Measurements from ENCODE around the gene CACNA2D3.

DNA sequence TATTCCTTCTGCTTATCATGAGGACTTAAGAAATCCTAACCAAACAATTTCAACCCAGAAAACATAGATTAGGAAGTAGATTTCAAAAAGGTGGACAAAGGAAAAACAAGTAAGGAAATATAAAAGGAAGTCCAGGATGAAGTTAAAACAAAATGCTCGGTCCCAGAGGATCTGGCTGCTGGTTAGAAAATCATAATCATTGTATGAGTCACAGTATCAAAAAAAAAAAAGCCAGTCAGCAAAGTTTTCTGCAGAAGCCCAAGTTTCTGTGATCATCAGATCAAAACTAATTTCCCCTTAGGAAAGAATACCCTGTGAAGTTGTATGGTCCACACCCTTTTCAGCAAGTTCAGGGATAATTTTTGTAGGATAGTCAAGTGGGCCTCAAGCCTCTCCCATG, 848.5 kb downstream of the CACNA2D3 start:
- no peak for TF ChIP-seq POLR2AphosphoS5 (IDR thresholded peaks at IDR 0.05; ENCODE audit: borderline replicate concordance, low read depth, low read length)
- TF ChIP-seq FOXP2 (optimal IDR thresholded peaks at IDR 0.05; ENCODE audit: control extremely low read depth, extremely low read length, insufficient read depth) = no peak
- no peak for TF ChIP-seq EZH2 (IDR thresholded peaks at IDR 0.05)
